IMR-90 (cell line): Measurements from ENCODE around the gene CLEC5A.

Source experiments
- CEBPB ChIP-seq: IDR thresholded peaks from 2 replicates; pipeline ENCODE4 v1.6.1; 2012; ENCODE audit warnings: low read depth, low read length, improper control_type of control experiment
- CHD1 ChIP-seq: IDR thresholded peaks from 2 replicates; pipeline ENCODE4 v1.6.1; 2012; ENCODE audit warnings: low read depth, low read length, improper control_type of control experiment
- MAFK ChIP-seq: IDR thresholded peaks from 2 replicates; pipeline ENCODE4 v1.6.1; 2012; ENCODE audit warnings: low read depth, low read length, improper control_type of control experiment
- MAZ ChIP-seq: IDR thresholded peaks from 2 replicates; pipeline ENCODE4 v1.6.1; 2012; ENCODE audit warnings: low read depth, mild to moderate bottlenecking, low read length, improper control_type of control experiment, moderate library complexity, borderline replicate concordance
- MXI1 ChIP-seq: IDR thresholded peaks from 2 replicates; pipeline ENCODE4 v1.6.1; 2012; ENCODE audit warnings: low read depth, mild to moderate bottlenecking, low read length, moderate library complexity, borderline replicate concordance
- NFE2L2 ChIP-seq: fragments of 150-350 bp; IDR thresholded peaks from 2 replicates; pipeline ENCODE4 v1.6.1; 2016; ENCODE audit warnings: low read depth, mild to moderate bottlenecking, low read length
- POLR2A ChIP-seq: IDR thresholded peaks from 2 replicates; pipeline ENCODE4 v1.6.1; 2012; ENCODE audit warnings: mild to moderate bottlenecking, low read depth, low read length
- RAD21 ChIP-seq: IDR thresholded peaks from 2 replicates; pipeline ENCODE4 v1.6.1; 2012; ENCODE audit warnings: low read length, improper control_type of control experiment
- SMC3 ChIP-seq: fragments of 150-350 bp; IDR thresholded peaks from 2 replicates; pipeline ENCODE4 v1.6.1; 2016; ENCODE audit warnings: low read depth, mild to moderate bottlenecking, antibody characterized with exemption, low read length, moderate library complexity
- TF ChIP-seq, protein P1 (sequence below): conservative IDR thresholded peaks from 2 replicates; pipeline ENCODE4 v1.5.1; 2012; ENCODE audit warnings: mild to moderate bottlenecking, low read depth, low read length, improper control_type of control experiment

DNA sequence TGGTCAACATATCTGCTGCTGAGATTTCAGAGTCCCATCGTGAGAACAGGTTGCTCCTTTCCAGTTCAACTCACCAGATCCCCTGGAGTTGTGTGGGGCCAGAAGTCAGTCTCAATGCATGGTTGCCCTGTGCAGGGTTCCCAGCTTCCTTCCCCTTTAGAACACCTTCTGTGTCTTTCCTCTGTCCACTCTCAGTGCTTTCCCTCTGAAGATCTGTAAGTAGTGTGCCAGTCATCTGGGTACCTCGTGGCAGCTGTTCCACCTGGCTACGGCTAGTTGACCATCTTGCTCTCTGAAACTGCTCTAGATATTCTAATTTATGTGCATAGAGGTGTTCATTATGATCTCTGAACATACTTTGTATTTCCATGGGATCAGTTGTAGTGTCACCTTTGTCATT is 69.4 kb downstream of the CLEC5A start:
- TF ChIP-seq MAFK (no peak), SMC3 (no peak), MAZ (no peak), POLR2A (no peak), CHD1 (no peak), NFE2L2 (no peak), MXI1 (no peak), RAD21 (no peak), CEBPB (no peak)
- TF ChIP-seq, protein P1, sequence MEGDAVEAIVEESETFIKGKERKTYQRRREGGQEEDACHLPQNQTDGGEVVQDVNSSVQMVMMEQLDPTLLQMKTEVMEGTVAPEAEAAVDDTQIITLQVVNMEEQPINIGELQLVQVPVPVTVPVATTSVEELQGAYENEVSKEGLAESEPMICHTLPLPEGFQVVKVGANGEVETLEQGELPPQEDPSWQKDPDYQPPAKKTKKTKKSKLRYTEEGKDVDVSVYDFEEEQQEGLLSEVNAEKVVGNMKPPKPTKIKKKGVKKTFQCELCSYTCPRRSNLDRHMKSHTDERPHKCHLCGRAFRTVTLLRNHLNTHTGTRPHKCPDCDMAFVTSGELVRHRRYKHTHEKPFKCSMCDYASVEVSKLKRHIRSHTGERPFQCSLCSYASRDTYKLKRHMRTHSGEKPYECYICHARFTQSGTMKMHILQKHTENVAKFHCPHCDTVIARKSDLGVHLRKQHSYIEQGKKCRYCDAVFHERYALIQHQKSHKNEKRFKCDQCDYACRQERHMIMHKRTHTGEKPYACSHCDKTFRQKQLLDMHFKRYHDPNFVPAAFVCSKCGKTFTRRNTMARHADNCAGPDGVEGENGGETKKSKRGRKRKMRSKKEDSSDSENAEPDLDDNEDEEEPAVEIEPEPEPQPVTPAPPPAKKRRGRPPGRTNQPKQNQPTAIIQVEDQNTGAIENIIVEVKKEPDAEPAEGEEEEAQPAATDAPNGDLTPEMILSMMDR: no peak
